SK-N-MC (cell line): ENCODE results near the gene SLCO3A1.

Source experiments
- DNase-seq: peaks from one replicate; pipeline ENCODE4 v3.0.0-alpha.2; 2011; ENCODE audit warnings: low read depth, low spot score
- H3K27ac ChIP-seq: fragments of 200-600 bp; sonication (generic); 2 replicates; pipeline ENCODE4 v1.5.1; 2016; ENCODE audit warnings: mixed run types
- H3K36me3 ChIP-seq: fragments of 200-600 bp; sonication (generic); 2 replicates; pipeline ENCODE4 v1.6.1; 2017; ENCODE audit warnings: antibody characterized with exemption, low read length, mixed read lengths; ENCODE audit not compliant: insufficient read depth
- H3K4me3 ChIP-seq: fragments of 200-600 bp; sonication (generic); 2 replicates; pipeline ENCODE4 v1.5.1; 2016
- H3K9ac ChIP-seq: fragments of 200-600 bp; sonication (generic); 2 replicates; pipeline ENCODE4 v1.8.0; 2017; ENCODE audit warnings: mixed run types, mixed read lengths; ENCODE audit not compliant: insufficient read length
- H3K9me3 ChIP-seq: fragments of 200-600 bp; sonication (generic); 2 replicates; pipeline ENCODE4 v1.6.1; 2017; ENCODE audit warnings: low read depth, mild to moderate bottlenecking, antibody characterized with exemption, low read length, moderate library complexity, mixed read lengths
- EZH2 ChIP-seq: fragments of 200-600 bp; sonication (generic); IDR thresholded peaks from one replicate; pipeline ENCODE4 v1.6.1; 2017; ENCODE audit warnings: antibody characterized with exemption
- FOXP2 ChIP-seq: optimal IDR thresholded peaks from 2 replicates; pipeline ENCODE3; 2011; ENCODE audit warnings: mild to moderate bottlenecking, moderate library complexity; ENCODE audit not compliant: insufficient read depth; ENCODE audit errors: extremely low read length, control extremely low read depth
- POLR2AphosphoS5 ChIP-seq: IDR thresholded peaks from 2 replicates; pipeline ENCODE4 v1.6.1; 2012; ENCODE audit warnings: mild to moderate bottlenecking, low read depth, low read length, borderline replicate concordance

SLCO3A1 gene

DNA sequence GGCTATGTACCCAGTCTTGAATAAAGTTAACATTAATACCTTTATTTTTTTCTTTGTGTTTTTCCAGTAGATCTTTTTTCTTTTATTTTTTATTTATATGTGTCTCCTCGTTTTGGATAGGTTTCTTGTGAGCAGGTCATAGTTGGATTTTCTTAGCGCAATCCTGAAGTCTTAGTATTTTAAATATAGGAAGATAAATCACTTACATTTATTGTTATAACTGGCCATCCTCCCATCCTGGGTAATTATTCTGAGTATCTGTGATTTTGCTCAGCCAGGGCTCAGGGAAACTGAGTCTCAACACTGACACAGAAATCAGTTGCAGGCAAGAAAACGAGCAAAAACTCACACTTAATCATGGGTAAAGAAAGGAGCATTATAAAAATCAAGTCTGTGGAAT lies 11.6 kb upstream of the SLCO3A1 start:
- H3K36me3 ChIP-seq = no peaks in the 10 kb centered on the region
- H3K9me3 ChIP-seq = no peaks in the 10 kb centered on the region
- no peak overlapping the region for H3K27ac ChIP-seq
- H3K4me3 ChIP-seq = no peak overlapping the region
- no peak overlapping the region for H3K9ac ChIP-seq
- TF ChIP-seq EZH2 (no peak), FOXP2 (no peak), POLR2AphosphoS5 (no peak)
- no peak for DNase-seq

- no peak overlapping the region for H3K9ac ChIP-seq
- no peaks in the 10 kb centered on the region for H3K36me3 ChIP-seq
- no peak overlapping the region for H3K4me3 ChIP-seq
- no peak for DNase-seq
- H3K27ac ChIP-seq = no peak overlapping the region
- TF ChIP-seq POLR2AphosphoS5 = no peak
- no peak for TF ChIP-seq FOXP2
- no peak for TF ChIP-seq EZH2
- H3K9me3 ChIP-seq = no peaks in the 10 kb centered on the region
Measured at GRCh38 chr15:91844341-91844740, 9.2 kb upstream of the SLCO3A1 start.

- Histone ChIP-seq H3K9me3 (no peaks in the 10 kb centered on the region), H3K27ac (no peak overlapping the region), H3K9ac (no peak overlapping the region), H3K36me3 (no peaks in the 10 kb centered on the region), H3K4me3 (no peak overlapping the region)
- no peak for TF ChIP-seq POLR2AphosphoS5
- no peak for DNase-seq
Measured at GRCh38 chr15:91844928-91845327, 8.6 kb upstream of the SLCO3A1 start.

DNA sequence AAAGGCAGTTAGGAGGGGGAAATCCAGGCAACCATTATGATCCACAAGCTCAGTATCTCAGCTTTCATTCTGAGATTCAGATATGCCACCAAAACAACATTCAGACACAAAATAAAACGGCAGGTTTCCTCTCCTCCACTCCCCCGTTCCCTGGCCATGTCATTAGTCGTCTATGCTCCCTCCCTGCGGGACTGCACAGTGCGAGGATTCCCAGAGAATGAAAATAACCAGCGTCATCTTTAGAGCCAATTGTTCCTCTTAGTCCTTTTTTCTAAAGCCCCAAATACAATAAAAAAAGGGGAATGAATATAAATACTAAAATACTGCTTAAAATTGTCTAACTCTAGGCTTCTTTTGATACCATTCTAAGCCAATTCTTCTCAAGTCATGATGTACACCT lies 7.8 kb upstream of the SLCO3A1 start:
- Histone ChIP-seq H3K36me3 (no peaks in the 10 kb centered on the region), H3K27ac (no peak overlapping the region), H3K4me3 (no peak overlapping the region), H3K9me3 (no peaks in the 10 kb centered on the region), H3K9ac (no peak overlapping the region)
- no peak for DNase-seq
- TF ChIP-seq POLR2AphosphoS5 (no peak), EZH2 (no peak), FOXP2 (no peak)

- no peaks in the 10 kb centered on the region for H3K36me3 ChIP-seq
- no peak overlapping the region for H3K4me3 ChIP-seq
- H3K9ac ChIP-seq = no peak overlapping the region
Measured at GRCh38 chr15:91849180-91849579, 4.3 kb upstream of the SLCO3A1 start.

DNA sequence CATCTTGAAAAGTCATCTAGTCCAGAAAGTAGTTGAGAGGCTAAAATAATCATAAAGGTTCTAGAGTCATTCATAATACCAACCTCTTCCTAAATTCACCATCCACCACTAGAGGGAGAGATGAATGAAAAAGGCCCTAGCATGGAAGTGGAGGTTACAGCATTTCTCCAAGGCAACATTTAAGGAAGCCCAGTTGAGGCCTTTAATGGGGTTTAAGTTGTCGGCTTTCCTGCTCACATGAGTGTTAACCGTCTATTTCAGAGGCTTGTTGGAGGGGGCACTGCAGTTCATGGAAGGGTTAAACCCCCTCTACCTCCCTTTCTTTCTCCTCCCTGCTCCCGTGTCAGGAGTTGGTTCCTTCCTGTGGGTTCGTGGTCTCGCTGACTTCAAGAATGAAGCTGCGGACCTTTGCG lies 3.8 kb upstream of the SLCO3A1 start:
- TF ChIP-seq POLR2AphosphoS5 (no peak), EZH2 (no peak), FOXP2 (no peak)
- DNase-seq = no peak
- no peaks in the 10 kb centered on the region for H3K9me3 ChIP-seq
- H3K4me3 ChIP-seq = no peak overlapping the region
- H3K36me3 ChIP-seq = no peaks in the 10 kb centered on the region
- no peak overlapping the region for H3K27ac ChIP-seq
- H3K9ac ChIP-seq = no peak overlapping the region

More at GRCh38 chr15:91849180-91849579, 4.3 kb upstream of the SLCO3A1 start:
- no peak for TF ChIP-seq FOXP2
- no peaks in the 10 kb centered on the region for H3K9me3 ChIP-seq
- no peak for DNase-seq
- no peak overlapping the region for H3K27ac ChIP-seq

DNA sequence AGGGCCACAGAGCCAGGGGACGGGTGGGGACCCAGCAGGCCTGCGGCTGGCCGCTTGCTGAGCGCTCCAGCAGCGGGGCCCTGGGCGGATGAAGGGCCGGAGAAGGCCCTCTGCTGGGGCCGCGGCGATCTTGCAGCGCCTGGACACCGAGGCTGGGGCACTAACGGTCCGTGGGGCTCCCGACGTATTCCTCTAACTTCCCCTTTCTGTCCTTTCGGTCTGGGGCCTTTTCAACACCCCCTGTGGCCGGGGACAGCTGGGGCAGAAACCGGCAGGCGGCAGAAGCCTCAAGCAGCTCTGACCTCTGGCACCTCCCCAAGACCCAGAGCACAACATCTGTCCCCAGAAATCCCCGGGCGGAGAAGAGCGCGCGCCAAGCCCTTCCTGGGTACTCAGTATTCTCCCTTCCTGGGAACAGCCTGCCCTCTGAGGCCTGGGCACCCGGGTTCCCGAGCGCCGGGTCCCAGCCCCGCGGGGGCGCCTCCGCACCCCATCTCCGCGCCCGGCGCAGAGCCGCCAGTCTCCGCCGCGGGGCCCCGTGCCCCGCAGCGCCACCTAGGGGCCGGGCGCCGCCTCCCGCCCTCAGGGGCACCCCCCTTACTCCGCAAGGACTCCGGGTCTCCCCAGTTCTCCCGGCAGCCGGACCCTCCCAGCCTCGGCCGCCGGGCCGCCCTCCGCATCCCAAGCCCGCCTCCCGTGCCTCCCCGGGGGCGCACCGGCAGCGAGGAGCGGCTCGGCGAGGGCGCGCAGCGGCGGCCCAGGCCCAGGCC lies 582 bp upstream of the SLCO3A1 start:
- no peak overlapping the region for H3K27ac ChIP-seq

DNA sequence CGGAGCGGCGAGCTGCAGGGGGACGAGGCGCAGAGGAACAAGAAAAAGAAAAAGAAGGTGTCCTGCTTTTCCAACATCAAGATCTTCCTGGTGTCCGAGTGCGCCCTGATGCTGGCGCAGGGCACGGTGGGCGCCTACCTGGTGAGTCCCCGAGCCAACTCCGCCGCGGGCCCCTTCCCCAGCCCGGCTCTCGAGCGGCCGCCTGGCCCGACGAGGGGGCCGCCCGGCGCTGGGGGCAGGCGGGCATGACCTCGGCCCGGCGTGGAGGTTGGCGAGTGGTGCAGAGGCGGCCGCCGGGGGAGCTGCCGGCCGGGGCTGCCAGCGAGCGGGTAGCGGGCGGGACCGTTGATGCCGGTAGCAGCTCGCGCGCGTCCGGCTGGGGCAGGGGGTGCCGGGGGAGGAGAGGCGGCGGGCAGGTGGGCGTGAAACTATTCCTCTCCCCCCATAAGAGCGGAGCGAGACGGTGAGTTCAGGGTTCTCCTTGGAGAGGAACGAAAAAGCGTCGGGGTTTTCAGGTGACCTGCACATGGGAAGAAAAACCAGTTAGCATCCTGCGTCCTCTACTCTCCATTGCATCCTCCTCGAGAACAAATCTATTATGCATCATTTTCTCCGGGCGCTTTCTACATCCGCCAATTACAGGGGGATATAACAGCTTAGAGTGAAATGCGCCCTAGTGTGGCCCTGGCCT lies 585 bp downstream of the SLCO3A1 start:
- no peaks in the 10 kb centered on the region for H3K36me3 ChIP-seq
- no peak for TF ChIP-seq POLR2AphosphoS5
- no peak for TF ChIP-seq EZH2
- no peak for TF ChIP-seq FOXP2
- H3K9ac ChIP-seq = no peak overlapping the region
- H3K27ac ChIP-seq = no peak overlapping the region
- H3K4me3 ChIP-seq = peak overlapping the region; percentile 85
- H3K9me3 ChIP-seq = no peaks in the 10 kb centered on the region
- no peak for DNase-seq

More for the DNA sequence above, 582 bp upstream of the SLCO3A1 start:
- Histone ChIP-seq H3K9ac (peak overlapping the region; percentile 79), H3K36me3 (no peaks in the 10 kb centered on the region), H3K4me3 (peak overlapping the region; percentile 85), H3K9me3 (no peaks in the 10 kb centered on the region)
- DNase-seq = no peak
- no peak for TF ChIP-seq EZH2
- TF ChIP-seq FOXP2 = no peak
- no peak for TF ChIP-seq POLR2AphosphoS5

- no peak for DNase-seq
- no peak overlapping the region for H3K9ac ChIP-seq
- H3K36me3 ChIP-seq = no peaks in the 10 kb centered on the region
- peak overlapping the region; percentile 85 for H3K4me3 ChIP-seq
- no peak for TF ChIP-seq FOXP2
- TF ChIP-seq EZH2 = no peak
- TF ChIP-seq POLR2AphosphoS5 = no peak
- H3K27ac ChIP-seq = no peak overlapping the region
- H3K9me3 ChIP-seq = no peaks in the 10 kb centered on the region
Measured at GRCh38 chr15:91854639-91854990, 1.1 kb downstream of the SLCO3A1 start.
